Breast epithelium (tissue), 4 donors: ENCODE measurements around the gene SERPINA12. TPM values are rescaled to one million over a fixed set of nuclear protein-coding genes. Genes with fewer than 3 reads are reported as not detected.
A peak's percentile ranks its signal among the peaks of the same experiment; 100 is the strongest.

Experiments
- DNase-seq, 2 donors: peaks; one replicate each; pipeline ENCODE4 v3.0.0-alpha.2; 2019; ENCODE audit warnings: low spot score in 2 of 2
- H3K27ac ChIP-seq, 2 donors: fragments of 200-600 bp; sonication (generic) in 1 of 2; one replicate each; pipeline ENCODE4 v1.5.1; 2016 to 2019; ENCODE audit warnings: mild to moderate bottlenecking in 1 of 2
- H3K27me3 ChIP-seq, 2 donors: fragments of 200-600 bp; sonication (generic) in 1 of 2; one replicate each; pipeline versions ENCODE4 v1.5.1 to v1.6.0; 2017 to 2019; ENCODE audit warnings: control low read depth in 1 of 2, mild to moderate bottlenecking in 1 of 2
- H3K36me3 ChIP-seq: fragments of 200-600 bp; one replicate; pipeline ENCODE4 v1.5.1; 2019
- H3K4me1 ChIP-seq, 2 donors: fragments of 200-600 bp; sonication (generic); one replicate each; pipeline ENCODE4 v1.5.1; 2016 to 2019; ENCODE audit warnings: control low read depth in 1 of 2
- H3K4me3 ChIP-seq, 3 donors: fragments of 200-600 bp; sonication (generic); 1 replicate in 2 of 3; 2 replicates in 1 of 3; pipeline ENCODE4 v1.5.1; 2016 to 2019; ENCODE audit warnings: mild to moderate bottlenecking in 3 of 3, moderate library complexity in 2 of 3
- H3K9me3 ChIP-seq, 2 donors: fragments of 200-600 bp; sonication (generic) in 1 of 2; one replicate each; pipeline ENCODE4 v1.5.1; 2016 to 2019; ENCODE audit warnings: control low read depth in 1 of 2
- POLR2A ChIP-seq: fragments of 450-650 bp; IDR thresholded peaks from one replicate; pipeline ENCODE4 v1.6.1; 2016; ENCODE audit warnings: antibody characterized with exemption, mild to moderate bottlenecking, moderate library complexity
- POLR2AphosphoS5 ChIP-seq, 3 donors: sonication (generic); formaldehyde crosslinking; IDR thresholded peaks; one replicate each; pipeline ENCODE4 v1.6.1; 2017; ENCODE audit warnings: antibody characterized with exemption in 3 of 3
- intact Hi-C: fragments of 100-400 bp; cut with DNase I; formaldehyde crosslinking; loops from one replicate; pipeline ENCODE4 v1.15.1; 2023; ENCODE audit warnings: low total_unique reads
- total RNA-seq, 3 donors: library from RNA; depleted of rRNA; stranded (reverse); fragments of >200 nt; gene quantifications; one replicate each; pipeline ENCODE4 v1.1.0, GENCODE V29; 2016
- TF ChIP-seq, protein P1 (sequence below), 3 donors: fragments of 450-650 bp; IDR thresholded peaks; one replicate each; pipeline ENCODE4 v1.5.1; 2016 to 2017; ENCODE audit warnings: antibody characterized with exemption in 3 of 3, mild to moderate bottlenecking in 3 of 3, moderate library complexity in 3 of 3

The SERPINA12 gene
- total RNA-seq, 3 donors from 2014 or later, result not detected

DNA sequence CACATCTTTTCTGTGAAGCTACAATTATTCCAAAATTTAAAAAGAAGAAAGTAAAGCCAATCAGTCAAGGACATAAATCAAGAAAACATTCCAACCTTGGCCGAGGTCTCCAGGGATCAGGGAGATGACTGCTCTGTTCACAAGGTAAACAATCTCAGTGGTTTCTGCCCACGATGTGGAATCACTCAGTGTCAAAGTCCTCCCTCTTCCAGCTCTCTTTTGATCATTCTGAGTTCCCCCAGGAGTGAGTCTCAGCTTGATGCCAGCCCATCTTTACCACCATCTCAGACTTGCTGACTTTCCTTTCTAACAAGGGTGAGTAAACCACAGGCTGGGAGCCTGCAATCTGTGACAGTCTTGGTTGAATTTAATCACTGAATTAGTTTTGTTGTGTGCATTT, 28.5 kb downstream of the SERPINA12 start:
- intact Hi-C loops, result no loop called here
- no peaks in the 10 kb centered on the region for H3K27me3 ChIP-seq
- no peak for DNase-seq
- no peak overlapping the region for H3K4me3 ChIP-seq
- TF ChIP-seq, protein P1, sequence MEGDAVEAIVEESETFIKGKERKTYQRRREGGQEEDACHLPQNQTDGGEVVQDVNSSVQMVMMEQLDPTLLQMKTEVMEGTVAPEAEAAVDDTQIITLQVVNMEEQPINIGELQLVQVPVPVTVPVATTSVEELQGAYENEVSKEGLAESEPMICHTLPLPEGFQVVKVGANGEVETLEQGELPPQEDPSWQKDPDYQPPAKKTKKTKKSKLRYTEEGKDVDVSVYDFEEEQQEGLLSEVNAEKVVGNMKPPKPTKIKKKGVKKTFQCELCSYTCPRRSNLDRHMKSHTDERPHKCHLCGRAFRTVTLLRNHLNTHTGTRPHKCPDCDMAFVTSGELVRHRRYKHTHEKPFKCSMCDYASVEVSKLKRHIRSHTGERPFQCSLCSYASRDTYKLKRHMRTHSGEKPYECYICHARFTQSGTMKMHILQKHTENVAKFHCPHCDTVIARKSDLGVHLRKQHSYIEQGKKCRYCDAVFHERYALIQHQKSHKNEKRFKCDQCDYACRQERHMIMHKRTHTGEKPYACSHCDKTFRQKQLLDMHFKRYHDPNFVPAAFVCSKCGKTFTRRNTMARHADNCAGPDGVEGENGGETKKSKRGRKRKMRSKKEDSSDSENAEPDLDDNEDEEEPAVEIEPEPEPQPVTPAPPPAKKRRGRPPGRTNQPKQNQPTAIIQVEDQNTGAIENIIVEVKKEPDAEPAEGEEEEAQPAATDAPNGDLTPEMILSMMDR (IDR thresholded peaks at IDR 0.05), result no peak
- TF ChIP-seq POLR2A (no peak), POLR2AphosphoS5 (IDR thresholded peaks at IDR 0.05) (no peak)
- H3K4me1 ChIP-seq, result no peaks in the 10 kb centered on the region
- no peaks in the 10 kb centered on the region for H3K36me3 ChIP-seq
- peaks cover 15 to 23% of the 10 kb centered on the region in 2 donors for H3K9me3 ChIP-seq
- H3K27ac ChIP-seq, result no peak overlapping the region

- no peak overlapping the region for H3K4me3 ChIP-seq
- no peaks in the 10 kb centered on the region for H3K4me1 ChIP-seq
- intact Hi-C loops, result no loop called here
- no peak for DNase-seq
- H3K27ac ChIP-seq, result no peak overlapping the region
- peaks cover 0 to 4% of the 10 kb centered on the region in 2 donors for H3K27me3 ChIP-seq
- peaks cover 15 to 23% of the 10 kb centered on the region in 2 donors for H3K9me3 ChIP-seq
- H3K36me3 ChIP-seq, result no peaks in the 10 kb centered on the region
- TF ChIP-seq, protein P1 (IDR thresholded peaks at IDR 0.05), result no peak
- TF ChIP-seq POLR2AphosphoS5 (IDR thresholded peaks at IDR 0.05), result no peak
- no peak for TF ChIP-seq POLR2A
Measured at GRCh38 chr14:94478420-94478819, 30.8 kb downstream of the SERPINA12 start.

DNA sequence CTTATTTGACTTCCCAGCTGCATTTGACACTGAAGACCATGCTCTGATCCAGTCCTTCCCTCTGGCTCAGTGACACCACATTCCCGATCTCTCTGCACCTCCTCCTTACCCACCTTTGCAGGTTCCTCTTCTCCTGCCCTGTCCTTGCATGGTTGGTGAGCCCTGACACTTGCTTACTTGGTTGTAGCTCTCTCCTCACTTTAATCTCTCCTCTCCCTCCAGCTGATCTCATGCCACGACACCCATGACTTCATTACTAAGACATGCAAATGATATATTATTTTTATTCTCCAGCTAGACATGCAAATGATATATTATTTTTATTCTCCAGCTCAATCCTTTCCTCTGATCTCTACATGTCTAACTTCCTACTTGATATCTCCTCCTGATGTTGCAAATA, 33.2 kb downstream of the SERPINA12 start, which contains the start of gene SERPINA9:
TSS of gene SERPINA9 (minus strand) at position 175 of the 400 bp plus-strand sequence. CDS start 6,357 bp downstream, outside the sequence.
- TF ChIP-seq, protein P1 (IDR thresholded peaks at IDR 0.05), result no peak
- TF ChIP-seq POLR2A (no peak), POLR2AphosphoS5 (IDR thresholded peaks at IDR 0.05) (no peak)
- H3K36me3 ChIP-seq, result no peaks in the 10 kb centered on the region
- intact Hi-C loops, result no loop called here

DNA sequence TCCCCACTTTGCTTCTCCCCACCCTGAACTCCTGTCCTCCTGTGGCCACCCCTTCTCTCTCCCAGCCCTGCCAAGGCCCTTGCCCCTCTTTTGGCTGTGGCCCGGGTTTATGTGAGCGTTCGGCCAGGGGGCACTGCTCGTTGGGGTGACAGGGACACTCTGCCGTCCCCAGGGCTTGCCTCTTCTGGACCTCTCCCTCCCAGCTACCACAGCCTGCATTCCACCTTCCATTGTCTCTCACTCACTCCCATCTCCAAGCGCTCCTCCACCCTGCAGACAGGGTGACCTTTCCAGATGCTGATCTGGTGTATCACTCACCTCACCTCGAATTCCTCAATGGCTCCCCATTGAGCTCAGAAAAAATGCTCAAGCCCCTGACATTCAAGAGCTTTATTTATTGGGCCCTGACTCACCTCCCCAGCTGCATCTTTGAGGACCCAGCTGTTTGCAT, 34.7 kb downstream of the SERPINA12 start:
- Histone ChIP-seq H3K27me3 (peaks cover 0 to 4% of the 10 kb centered on the region in 2 donors), H3K9me3 (peaks cover 15 to 23% of the 10 kb centered on the region in 2 donors), H3K36me3 (no peaks in the 10 kb centered on the region), H3K4me3 (no peak overlapping the region), H3K27ac (no peak overlapping the region), H3K4me1 (no peaks in the 10 kb centered on the region)
- intact Hi-C loops, result no loop called here
- DNase-seq, result peak in 1 of 2 donors; percentile 7
- TF ChIP-seq POLR2AphosphoS5 (IDR thresholded peaks at IDR 0.05) (no peak), POLR2A (no peak)
- TF ChIP-seq, protein P1 (IDR thresholded peaks at IDR 0.05), result no peak

More for the DNA sequence above, 33.2 kb downstream of the SERPINA12 start, which contains the start of gene SERPINA9:
- DNase-seq, result no peak
- peaks cover 15 to 23% of the 10 kb centered on the region in 2 donors for H3K9me3 ChIP-seq
- peaks cover 0 to 4% of the 10 kb centered on the region in 2 donors for H3K27me3 ChIP-seq
- no peaks in the 10 kb centered on the region for H3K4me1 ChIP-seq
- no peak within 1 kb of the TSS for H3K4me3 ChIP-seq
- no peak within 1 kb of the TSS for H3K27ac ChIP-seq

DNA sequence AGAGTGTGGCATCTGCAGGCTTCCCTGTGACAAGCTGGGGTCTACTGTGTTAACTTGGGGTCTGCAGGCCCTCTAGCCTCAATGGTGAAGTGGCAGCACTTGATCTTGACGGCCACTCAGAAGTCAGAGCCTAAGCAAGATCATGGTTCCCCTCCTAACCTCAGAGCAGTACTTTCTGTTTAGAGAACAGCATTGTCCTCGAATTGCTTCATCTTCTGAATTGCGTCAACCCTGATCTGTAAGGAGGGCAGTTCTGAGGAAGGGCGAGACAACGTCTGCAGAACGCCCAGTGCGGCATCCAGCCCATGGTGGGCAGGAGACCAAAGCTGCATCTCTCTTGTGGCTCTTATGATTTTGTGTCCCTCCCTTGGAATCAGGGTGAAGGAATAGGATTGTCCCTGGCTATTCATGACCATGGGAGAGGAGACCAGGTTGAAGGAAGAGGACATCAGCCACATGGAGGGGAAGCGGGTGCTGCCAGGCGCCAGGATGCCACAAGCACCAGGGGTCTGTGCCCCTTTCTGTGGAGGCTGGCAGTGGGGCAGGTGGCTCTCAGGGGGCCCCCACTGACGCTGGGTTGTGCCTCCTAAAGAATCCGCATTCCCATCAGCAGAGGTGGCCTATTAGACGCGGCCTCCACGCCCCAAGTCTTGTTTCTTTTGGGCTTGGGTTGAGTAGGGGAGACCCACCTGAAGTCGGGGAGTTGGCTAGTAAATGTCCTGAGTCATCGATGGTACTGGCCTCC, 35.4 kb downstream of the SERPINA12 start:
- Histone ChIP-seq H3K27ac (no peak overlapping the region), H3K9me3 (peaks cover 11 to 15% of the 10 kb centered on the region in 2 donors), H3K4me3 (no peak overlapping the region), H3K27me3 (peaks cover 0 to 4% of the 10 kb centered on the region in 2 donors), H3K36me3 (no peaks in the 10 kb centered on the region), H3K4me1 (no peaks in the 10 kb centered on the region)
- no peak for TF ChIP-seq POLR2A
- no peak for TF ChIP-seq POLR2AphosphoS5 (IDR thresholded peaks at IDR 0.05)
- TF ChIP-seq, protein P1 (IDR thresholded peaks at IDR 0.05), result no peak
- DNase-seq, result peak in 1 of 2 donors; percentile 11
- intact Hi-C loops, result no loop called here
